ENCODE measurements around the gene PNLIPRP1.

PNLIPRP1 gene

DNA sequence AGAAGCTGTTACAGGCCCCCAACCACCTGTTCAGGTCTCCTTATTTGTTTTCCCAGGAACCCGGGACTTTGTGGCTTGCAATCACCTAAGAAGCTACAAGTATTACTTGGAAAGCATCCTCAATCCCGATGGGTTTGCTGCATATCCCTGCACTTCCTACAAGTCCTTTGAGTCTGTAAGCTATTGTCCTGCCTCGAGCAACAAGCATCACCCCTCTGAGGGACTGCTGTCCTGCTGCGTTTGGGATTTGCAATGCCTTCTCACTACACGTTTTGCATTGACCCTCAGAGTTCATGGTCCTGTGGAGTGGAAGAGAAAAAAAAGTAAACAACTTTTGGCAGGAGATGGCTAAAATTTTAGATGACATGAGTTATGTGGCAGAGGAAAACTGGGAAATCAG is 9.2 kb downstream of the PNLIPRP1 start:
- no peak for DNase-seq (ENCODE audit: low read depth, low spot score)

DNA sequence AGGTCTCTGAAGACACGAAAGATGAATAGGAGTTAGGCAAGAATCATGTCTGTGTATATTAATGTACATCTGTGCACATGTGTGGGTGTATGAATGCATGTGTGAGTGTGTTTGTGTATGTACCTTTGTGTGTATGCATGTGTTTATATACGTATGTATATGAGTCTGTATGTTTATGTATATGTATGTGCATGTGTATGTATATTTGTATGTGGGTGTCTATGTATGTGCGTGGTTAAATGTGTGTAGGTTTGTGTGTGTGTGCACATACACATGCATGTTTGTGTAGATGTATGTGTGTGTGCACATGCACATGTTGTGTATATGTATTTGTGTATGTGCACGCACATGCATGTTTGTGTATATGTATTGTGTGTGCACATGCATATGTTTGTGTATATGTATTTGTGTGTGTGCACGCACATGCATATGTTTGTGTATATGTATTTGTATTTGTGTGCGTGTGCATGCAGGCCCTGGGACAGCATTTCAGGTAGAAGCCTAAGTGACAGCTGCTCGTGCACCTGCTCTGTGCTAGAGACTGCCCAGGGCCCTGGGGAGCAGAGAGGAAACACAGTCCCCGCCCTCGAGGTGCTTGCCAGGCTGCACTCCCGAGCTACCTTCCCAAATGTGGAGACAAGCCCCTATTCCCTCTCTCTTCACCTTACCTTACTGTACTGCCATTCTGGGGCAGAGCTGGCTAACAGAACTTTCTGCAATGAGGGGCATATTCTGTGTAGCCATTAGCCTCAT is 12.1 kb downstream of the PNLIPRP1 start:
- DNase-seq (ENCODE audit: low read depth, low spot score) = no peak

DNA sequence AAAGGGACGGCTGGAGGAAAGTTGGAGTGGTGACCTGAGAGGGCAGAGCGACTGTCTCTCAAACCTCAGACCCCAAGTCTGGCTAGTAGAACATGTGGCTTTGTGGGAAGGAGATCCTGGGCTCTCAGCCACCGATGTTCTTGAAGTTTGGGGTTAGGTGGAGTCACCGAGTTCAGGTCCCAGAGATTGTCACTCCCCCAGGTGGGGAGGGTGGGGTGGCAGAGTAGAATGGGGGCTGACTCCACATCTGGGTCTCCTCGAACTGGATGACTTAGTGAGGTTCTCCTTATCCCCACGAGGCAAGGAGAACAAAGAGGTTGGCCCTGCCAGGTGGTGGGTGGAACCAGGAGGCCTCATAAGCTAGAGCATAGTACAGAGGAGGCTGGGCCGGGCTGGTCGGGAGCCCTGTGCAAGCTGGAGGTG is 15.3 kb downstream of the PNLIPRP1 start:
- DNase-seq (ENCODE audit: low read depth, low spot score) = no peak

DNA sequence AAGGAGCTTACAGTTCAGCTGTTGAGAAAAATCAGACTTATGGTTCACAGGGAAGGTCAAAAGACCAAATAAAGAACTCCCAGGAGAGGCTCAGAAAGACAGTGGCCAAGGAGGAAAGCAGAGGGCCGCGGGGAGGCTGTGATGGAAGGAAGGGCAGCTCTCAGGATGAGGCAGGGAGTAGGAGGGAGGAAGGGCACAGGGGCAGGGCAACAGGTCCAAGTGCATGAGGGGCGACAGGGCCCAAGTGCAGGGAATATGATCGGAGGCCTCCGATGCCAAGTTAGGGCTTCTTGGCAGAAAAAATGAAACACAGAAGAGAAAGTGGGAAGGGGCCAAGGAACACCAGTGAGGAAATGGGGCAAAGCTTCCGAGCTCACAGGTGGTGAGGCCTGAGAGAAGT is 16.6 kb downstream of the PNLIPRP1 start:
- no peak for DNase-seq (ENCODE audit: low read depth, low spot score)

DNA sequence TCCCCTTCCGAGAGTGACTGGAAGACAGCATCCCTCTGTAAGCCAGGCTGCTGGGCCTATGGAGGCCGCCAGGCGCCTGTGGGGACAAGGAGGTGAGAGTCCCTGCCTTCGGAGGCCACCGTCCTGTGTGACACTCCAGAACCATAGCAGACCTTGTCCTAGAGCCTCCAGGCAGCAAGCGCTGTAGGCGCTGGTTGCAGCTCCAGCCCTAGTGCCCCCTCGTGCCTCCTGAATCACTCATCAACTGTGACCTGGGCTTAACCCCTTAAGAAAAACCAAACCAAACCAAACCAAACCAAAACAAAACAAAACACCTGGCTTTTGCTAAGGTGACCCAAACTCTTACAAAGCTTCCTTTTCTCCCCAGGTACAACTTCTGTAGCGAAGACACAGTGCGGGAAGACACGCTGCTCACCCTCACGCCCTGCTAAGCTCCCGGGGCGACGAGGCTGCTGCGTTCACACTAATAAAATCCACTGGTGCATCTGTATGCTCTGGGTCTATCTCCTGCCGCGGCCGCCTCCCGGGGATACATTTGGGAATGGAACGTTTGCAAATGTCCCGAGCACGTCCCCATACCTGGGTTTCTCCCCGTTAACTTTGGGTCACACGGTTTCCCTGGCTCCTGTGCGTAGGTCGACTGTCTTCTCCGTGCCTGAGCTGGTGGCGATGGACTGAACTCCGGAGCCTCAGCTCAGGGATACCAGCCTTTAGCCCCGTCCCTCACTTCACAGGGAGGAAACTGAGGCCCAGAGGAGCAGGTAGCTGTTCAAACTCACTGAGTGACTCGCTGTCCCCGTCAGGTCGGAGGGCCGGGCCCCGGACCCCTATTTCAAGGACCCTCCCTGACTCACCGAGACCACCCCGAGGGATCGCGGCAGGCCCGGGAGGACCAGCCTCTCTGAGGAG is 18.2 kb downstream of the PNLIPRP1 start:
- DNase-seq (ENCODE audit: low read depth, low spot score) = peak; percentile 8

DNA sequence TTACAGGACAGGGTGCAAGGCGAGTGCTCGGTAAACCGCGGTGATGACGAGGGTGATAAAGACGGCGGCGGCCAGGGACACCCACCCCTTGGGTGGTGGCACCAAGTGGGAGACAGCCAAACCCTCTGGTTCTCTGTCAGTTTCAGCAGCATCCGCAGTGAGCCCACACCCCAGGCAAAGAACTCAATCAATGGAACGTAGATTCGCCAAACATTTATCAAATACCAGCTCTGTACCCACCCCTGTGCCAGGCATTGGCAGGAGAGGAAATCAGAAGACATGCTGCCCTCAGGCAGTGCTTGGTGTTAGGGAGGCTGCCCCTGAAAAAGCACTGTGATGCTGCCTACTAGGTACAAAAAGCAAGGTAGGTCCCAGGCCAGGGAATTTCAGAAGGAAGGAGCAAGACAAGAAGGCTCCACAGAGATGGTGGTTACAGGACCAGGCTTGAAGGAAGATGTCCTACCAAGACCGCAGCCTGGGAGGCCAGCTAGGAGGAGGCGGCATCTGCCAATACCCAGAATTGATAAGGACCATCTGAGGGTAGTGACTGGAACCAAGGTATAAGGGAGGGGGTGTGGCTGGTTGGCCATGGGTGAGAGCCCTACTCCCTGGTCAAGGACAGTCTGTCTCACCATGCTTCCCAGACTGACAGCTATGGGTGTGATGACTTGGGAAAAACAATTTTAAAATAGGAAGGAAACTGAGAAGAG is 19.8 kb downstream of the PNLIPRP1 start:
- DNase-seq (ENCODE audit: low read depth, low spot score) = no peak

DNA sequence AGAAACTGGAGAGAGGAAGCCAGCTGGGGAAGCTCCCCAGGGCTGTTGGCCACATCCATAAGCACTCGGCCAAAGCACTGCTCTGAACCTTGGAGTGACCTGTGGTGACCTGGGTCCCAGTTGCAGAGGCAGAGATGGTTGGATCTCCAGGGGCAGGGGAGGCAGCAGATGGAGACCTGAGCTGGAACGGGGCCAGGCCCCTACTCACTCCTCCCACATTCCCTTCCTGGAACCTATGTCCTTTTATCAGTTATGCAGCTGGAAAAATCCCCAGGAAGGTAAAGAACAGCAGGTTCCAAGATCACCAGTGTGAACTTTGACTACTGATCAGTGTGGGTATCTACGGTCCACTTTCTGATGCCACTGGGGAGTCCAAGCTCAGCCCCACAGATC is 20.4 kb downstream of the PNLIPRP1 start:
- DNase-seq (ENCODE audit: low read depth, low spot score) = no peak

DNA sequence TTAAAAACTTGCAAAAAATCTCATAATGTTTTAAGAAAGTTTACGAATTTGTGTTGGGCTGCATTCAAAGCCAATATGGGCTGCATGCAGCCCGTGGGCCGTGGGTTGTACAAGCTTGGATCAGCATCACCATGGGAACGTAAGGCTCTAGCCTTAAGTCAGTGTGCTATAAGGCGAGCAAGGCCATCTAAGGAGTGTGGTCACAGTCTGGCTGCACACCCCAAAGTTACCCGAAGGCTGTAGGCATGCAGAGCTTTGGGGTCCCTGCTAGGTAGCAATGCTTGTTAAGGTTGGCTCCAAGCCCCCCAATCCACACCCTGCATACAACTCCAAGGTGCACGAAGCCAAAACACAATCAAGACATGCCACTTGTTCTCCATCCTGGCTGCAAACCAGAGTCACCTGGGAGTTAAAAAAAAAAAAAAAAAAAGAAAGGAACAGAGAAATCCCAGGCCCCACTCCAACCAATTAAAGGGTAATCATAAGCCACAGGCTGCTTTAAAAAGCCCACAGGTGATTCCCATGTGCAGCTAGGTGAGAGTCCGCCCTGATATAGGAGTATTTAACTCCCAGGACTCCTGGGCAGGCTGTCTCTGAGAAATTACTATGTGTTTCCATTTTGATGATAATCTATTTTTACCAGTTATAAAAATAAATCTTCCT is 21.5 kb downstream of the PNLIPRP1 start:
- no peak for DNase-seq (ENCODE audit: low read depth, low spot score)

DNA sequence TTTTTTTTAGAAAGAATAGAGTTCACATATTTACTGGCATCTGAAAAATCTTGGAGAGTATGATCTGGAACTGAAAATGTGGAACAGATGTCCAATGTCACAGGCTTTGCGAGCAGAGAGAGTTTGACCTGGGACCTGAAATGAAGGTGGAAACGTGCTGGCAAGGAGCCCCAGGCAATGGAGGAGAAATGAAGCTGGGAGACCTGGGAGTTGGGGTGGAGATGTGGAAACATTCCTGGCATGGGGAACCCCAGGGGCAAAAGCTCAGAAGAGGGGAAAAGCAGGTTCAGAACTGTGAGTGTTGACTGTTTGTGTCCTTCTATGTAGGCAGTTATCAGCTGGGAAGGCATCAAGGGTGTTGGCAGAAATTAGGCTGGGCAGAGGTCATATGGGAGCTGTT is 22.7 kb downstream of the PNLIPRP1 start:
- DNase-seq (ENCODE audit: low read depth, low spot score) = no peak

DNA sequence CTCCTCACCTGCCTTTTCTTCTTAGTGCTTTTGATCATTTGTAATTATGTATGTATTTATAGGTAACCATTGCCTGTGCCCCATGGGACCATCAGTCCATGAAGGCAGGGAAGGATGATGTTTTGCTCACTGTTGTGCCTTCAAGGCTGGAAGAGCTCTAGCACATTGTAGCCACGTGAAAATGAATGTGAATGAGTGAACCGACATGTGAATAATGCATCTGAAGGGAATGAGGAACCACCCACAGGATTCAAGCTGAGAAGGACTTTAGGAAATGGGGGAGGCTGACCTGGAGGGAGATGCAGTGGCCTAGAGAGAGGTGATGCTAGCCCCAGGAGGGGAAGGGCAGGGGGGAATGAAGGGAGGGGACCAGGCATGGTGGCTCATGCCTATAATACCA is 24.0 kb downstream of the PNLIPRP1 start:
- no peak for DNase-seq (ENCODE audit: low read depth, low spot score)

DNA sequence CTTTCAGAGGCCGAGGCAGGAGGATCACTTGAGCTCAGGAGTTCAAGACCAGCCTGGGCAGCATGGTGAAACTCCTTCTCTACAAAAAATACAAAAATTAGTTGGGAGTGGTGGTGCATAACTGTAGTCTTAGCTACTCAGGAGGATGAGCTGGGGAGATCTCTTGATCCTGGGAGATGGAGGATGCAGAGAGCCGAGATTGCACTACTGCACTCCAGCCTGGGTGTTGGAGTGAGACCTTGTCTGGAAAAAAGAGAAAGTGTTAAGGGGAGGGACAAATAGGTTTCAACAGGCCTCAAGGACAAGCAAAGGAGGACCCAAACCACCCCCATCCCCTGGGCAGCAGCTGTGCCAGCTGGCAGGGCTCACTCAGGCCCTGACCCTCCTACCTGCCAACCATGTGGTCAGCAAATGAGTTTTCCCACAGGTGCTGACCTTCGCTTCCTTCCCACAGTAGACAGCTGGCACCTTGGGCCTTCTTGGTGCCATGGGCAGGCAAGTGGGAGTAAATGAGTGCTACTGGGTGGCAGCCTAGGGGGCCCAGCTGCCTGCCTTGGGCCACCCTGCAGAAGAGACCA is 24.5 kb downstream of the PNLIPRP1 start:
- DNase-seq (ENCODE audit: low read depth, low spot score) = no peak

DNA sequence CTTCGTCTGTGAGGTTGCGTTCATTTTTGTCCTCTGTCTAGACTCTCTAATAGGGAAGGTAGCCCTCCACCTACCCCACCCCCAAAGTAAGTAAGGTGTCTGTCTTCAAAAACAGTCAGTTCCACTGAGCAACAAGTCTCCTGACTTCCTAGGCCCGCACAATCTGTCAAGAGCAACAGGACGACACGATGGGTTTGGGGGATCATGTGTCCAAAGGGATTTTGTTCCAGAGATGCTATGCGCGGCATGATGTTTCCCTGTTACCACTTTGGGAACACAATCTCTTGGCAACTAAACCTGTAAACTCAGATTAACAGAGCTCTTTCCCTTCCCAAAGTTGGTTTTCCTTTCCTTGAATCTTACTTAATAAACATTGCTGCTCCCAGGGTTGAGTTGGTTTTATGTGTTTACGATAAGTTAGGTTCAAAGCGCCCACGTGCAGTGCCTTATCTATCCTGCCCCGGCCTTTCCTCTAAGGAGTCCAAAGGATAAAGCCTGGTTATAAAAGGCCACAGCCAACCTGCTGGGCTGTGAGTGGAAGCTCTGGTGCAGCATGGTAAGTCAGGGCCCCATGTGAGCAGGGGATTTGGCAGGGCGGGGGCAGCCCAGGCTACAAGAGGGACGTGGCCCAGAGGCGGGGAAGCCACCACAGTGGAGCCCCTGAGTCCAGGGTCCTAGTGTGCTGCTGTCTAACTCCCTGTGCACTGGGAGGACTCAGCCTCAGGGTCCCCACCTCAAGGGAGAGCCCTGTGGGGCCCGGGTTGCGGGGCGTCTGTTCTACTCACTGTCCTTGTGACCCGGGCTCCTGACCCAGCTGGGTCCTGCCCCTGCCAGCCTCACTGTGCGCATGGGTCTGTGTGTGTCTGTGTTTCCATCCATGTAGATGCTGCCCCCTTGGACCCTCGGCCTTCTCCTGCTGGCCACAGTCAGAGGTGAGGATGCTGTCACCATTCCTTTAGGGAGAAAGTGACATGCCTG is 30.0 kb downstream of the PNLIPRP1 start, which contains the start of gene PNLIPRP2:
Gene PNLIPRP2, plus strand, starts transcription at position 531 of the 978 bp plus-strand sequence.
- no peak for DNase-seq (ENCODE audit: low read depth, low spot score)

DNA sequence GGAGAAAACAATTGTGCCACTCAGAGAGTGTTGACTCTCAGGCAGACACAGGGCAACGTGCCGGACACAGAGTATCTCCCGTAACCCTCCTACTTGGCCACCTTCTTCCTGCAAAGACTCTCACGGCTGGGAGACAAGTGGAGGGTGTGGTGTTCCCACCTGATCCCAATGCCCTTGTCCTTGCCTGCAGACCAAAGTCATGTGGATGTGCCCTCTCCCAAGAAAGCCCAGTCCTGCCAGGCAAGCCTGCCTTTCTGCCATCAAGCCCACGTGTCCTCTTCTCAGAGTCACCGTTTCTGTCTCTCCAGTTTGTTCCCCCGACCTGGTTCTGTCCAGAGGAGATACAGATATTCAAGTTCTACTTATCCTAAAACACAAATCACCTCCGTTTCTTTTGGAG is 30.7 kb downstream of the PNLIPRP1 start:
- no peak for DNase-seq (ENCODE audit: low read depth, low spot score)

DNA sequence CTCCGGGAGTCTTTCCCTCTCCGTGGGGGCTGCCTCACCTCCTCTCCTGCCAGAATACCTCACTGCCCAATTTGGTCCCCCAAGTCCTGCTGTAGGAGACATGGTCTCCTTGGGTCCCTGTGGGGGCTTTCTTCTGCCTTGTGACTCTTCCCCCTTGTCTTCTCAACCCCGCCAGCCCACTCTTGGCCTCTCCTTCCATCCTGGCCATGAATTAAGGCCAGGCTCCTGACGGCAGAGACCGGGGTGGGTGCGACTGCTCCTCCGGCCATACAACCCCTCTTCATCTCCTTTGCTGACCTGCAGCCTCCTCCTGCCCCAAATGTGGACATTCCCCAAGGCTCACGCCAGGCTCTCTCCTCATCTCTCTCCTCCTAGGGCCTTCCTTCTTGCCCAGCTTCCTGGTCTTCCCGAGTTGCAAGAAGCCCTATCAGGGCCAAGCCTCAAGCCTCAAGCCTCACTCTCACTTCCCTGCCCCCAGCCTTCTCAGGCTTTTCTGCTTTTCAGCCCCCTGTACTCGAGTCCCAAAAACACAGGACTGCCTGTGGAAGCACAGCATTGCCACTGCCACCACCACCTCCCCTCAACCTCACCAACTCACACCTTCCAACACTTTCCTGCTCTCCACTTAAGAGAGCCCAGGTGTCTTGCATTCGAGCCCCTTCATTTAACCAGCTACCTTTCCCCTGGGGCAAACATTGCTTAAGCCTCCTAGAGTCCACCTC is 31.3 kb downstream of the PNLIPRP1 start:
- DNase-seq (ENCODE audit: low read depth, low spot score) = no peak

DNA sequence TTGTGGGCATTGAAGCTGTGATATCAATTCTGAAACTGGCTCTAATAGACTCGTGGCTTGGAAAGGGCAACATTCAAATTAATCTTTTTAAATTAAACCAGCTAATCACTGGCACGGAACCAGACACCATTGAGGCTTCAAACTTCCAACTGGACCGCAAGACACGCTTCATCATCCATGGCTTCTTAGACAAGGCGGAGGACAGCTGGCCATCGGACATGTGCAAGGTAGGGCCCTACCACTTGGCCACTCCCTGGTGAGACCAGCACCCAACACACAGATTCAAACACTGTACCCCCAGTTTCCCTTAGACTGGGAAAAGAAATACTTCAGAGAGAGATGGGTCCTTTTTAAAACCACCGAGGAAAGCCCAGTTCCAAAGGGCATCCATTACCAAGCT is 35.1 kb downstream of the PNLIPRP1 start:
- no peak for DNase-seq (ENCODE audit: low read depth, low spot score)

DNA sequence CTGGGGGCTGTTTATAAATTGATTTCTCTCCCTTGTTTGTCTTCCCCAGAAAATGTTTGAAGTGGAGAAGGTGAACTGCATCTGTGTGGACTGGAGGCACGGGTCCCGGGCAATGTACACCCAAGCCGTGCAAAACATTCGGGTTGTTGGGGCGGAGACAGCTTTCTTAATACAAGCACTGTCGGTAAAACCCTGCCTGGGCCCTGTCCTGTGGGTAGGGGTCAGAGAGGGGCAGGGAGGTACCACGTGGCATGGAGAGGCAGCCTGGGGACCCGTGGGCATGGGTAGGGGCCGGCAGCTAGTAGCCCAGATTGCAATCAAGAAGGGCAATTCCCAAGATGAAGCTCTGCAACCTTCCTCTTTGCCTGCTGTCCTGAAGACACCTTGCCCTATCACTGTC is 36.1 kb downstream of the PNLIPRP1 start:
- DNase-seq (ENCODE audit: low read depth, low spot score) = no peak

DNA sequence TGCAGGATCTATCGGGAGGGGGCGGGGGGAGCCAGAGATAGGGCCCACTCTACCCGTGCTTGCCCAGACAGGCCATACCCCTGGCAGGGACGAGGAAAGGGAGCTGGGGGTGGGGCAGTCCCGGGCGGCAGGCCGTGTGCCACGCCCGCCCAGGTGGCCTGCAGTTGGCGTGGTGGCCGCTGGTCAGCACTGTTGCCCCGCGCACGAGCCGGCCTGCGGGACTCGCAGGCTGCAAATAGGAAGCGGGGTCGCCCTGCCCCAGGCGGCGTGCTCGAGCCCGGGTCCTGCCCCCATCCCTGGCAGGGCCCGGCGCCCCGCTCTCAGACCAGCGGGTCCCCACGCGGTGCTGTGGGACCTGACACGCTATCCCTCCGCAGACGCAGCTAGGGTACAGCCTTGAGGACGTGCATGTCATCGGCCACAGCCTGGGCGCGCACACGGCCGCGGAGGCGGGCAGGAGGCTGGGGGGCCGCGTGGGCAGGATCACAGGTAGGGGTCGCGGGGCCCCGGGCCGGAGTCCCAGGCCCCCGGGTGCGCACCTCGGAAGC is 36.7 kb downstream of the PNLIPRP1 start:
- DNase-seq (ENCODE audit: low read depth, low spot score) = peak; percentile 58

DNA sequence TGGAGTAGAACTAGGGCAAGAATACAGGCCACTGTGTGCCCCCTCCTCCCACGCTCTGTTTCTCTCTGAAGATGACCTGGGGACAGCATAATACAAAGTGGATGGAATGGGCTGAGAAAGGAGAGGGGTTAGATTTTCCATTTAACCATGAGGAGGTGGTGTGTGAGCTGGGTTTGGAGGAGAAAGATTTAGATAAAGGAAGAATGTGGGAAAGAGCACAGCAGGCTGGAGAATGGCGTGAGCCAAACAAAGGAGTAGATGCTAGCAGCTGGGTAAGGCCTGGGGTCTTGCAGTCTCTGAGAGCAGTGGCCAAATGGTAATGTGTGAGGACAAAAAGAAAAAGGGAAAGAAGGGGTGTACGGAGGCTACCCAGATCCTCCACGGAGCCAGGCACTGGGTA is 38.6 kb downstream of the PNLIPRP1 start:
- no peak for DNase-seq (ENCODE audit: low read depth, low spot score)

DNA sequence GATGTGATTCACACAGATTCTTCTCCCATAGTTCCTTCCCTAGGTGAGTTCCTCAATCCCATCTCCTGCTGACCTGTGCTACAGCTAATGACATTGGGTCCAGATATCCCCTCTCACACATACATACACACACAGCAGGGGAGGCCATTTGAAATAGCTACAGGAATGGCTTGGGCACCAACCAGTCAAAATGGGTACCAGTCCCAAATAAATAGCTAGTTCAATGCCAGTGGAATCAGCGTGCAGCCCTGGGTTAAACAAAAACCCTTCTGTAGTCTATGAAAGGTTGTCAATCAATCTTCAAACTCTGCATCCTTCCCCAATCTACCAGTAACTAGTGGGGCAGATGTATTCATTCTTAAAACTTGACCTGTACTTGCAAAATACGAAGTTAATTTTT is 39.3 kb downstream of the PNLIPRP1 start:
- no peak for DNase-seq (ENCODE audit: low read depth, low spot score)

Data from astrocyte of the hippocampus (primary cell).